Immature natural killer cell (primary cell): ENCODE data around the gene PLK1. TPM values are rescaled to one million over a fixed set of nuclear protein-coding genes. Genes with fewer than 3 reads are reported as not detected.

ENCODE experiments used
- DNase-seq, 3 donors: peaks; one replicate each; pipeline ENCODE4 v3.0.0; 2022; ENCODE audit warnings: mixed read lengths in 1 of 3
- H3K27ac Mint-ChIP-seq, 6 donors: one replicate each; pipeline ENCODE4 v1.8.0; 2020; ENCODE audit warnings: mixed read lengths in 6 of 6, mild to moderate bottlenecking in 5 of 6, inconsistent platforms in 4 of 6, moderate library complexity in 3 of 6
- H3K27me3 Mint-ChIP-seq, 3 donors: one replicate each; pipeline ENCODE4 v1.8.0; 2020 to 2021; ENCODE audit warnings: low read depth in 3 of 3, mild to moderate bottlenecking in 3 of 3, mixed read lengths in 3 of 3, moderate library complexity in 3 of 3, inconsistent platforms in 1 of 3
- H3K36me3 Mint-ChIP-seq, 3 donors: one replicate each; pipeline ENCODE4 v1.8.0; 2020; ENCODE audit warnings: mixed read lengths in 3 of 3, inconsistent platforms in 2 of 3, mild to moderate bottlenecking in 2 of 3
- H3K4me1 Mint-ChIP-seq, 2 donors: one replicate each; pipeline ENCODE4 v1.8.0; 2020; ENCODE audit warnings: inconsistent platforms in 2 of 2, mild to moderate bottlenecking in 2 of 2, mixed read lengths in 2 of 2, moderate library complexity in 1 of 2
- H3K4me3 Mint-ChIP-seq, 5 donors: one replicate each; pipeline ENCODE4 v1.8.0; 2020; ENCODE audit warnings: mild to moderate bottlenecking in 5 of 5, mixed read lengths in 5 of 5, inconsistent platforms in 3 of 5, moderate library complexity in 3 of 5
- H3K9me3 Mint-ChIP-seq, 6 donors: one replicate each; pipeline ENCODE4 v1.8.0; 2020; ENCODE audit warnings: mild to moderate bottlenecking in 6 of 6, mixed read lengths in 6 of 6, inconsistent platforms in 4 of 6, moderate library complexity in 3 of 6
- polyA plus RNA-seq, 3 donors: library from polyadenylated mRNA; unstranded; fragments of 300-500 nt; fragmentation: Illumina TruSeq; gene quantifications; one replicate each; pipeline ENCODE4 v1.2.3, GENCODE V29; 2021

PLK1 gene
- polyA plus RNA-seq, 3 donors from 2014 or later = 0.57 to 1.2 TPM; not detected in 1

- Mint-ChIP-seq H3K27ac (no peak overlapping the region), H3K9me3 (no peaks in the 10 kb centered on the region), H3K4me3 (no peak overlapping the region), H3K36me3 (peaks cover 6 to 34% (median 11%) of the 10 kb centered on the region in 3 donors), H3K27me3 (no peaks in the 10 kb centered on the region), H3K4me1 (peaks cover 0 to under 1% of the 10 kb centered on the region in 2 donors)
- DNase-seq = no peak
Observed at GRCh38 chr16:23689442-23690187, 10.9 kb downstream of the PLK1 start.

GRCh38 chr16:23690771-23691482, 12.2 kb downstream of the PLK1 start:
- H3K27me3 Mint-ChIP-seq = no peaks in the 10 kb centered on the region
- no peak overlapping the region for H3K27ac Mint-ChIP-seq
- DNase-seq = no peak
- no peak overlapping the region for H3K4me3 Mint-ChIP-seq
- peaks cover 0 to 7% of the 10 kb centered on the region in 2 donors for H3K4me1 Mint-ChIP-seq
- H3K36me3 Mint-ChIP-seq = peaks cover 6 to 31% (median 11%) of the 10 kb centered on the region in 3 donors
- H3K9me3 Mint-ChIP-seq = no peaks in the 10 kb centered on the region

GRCh38 chr16:23691483-23692189, 12.9 kb downstream of the PLK1 start:
- no peaks in the 10 kb centered on the region for H3K9me3 Mint-ChIP-seq
- H3K27me3 Mint-ChIP-seq = no peaks in the 10 kb centered on the region
- no peak overlapping the region for H3K4me3 Mint-ChIP-seq
- peaks cover 5 to 27% (median 11%) of the 10 kb centered on the region in 3 donors for H3K36me3 Mint-ChIP-seq
- H3K4me1 Mint-ChIP-seq = peaks cover 0 to 7% of the 10 kb centered on the region in 2 donors
- no peak overlapping the region for H3K27ac Mint-ChIP-seq
- no peak for DNase-seq

- H3K4me3 Mint-ChIP-seq = no peak overlapping the region
- H3K27me3 Mint-ChIP-seq = no peaks in the 10 kb centered on the region
- no peaks in the 10 kb centered on the region for H3K9me3 Mint-ChIP-seq
Observed at GRCh38 chr16:23692190-23692837, 13.6 kb downstream of the PLK1 start.

GRCh38 chr16:23694265-23694643, 15.6 kb downstream of the PLK1 start:
- Mint-ChIP-seq H3K4me1 (peaks cover 11 to 18% of the 10 kb centered on the region in 2 donors), H3K27ac (no peak overlapping the region), H3K4me3 (peak overlapping the region in 2 of 5 donors; percentile 46), H3K27me3 (no peaks in the 10 kb centered on the region), H3K9me3 (no peaks in the 10 kb centered on the region), H3K36me3 (peaks cover under 1 to 5% (median 3%) of the 10 kb centered on the region in 3 donors)
- DNase-seq = no peak

More at GRCh38 chr16:23692190-23692837, 13.6 kb downstream of the PLK1 start:
- Mint-ChIP-seq H3K36me3 (peaks cover 3 to 21% (median 11%) of the 10 kb centered on the region in 3 donors), H3K27ac (no peak overlapping the region), H3K4me1 (peaks cover 0 to 7% of the 10 kb centered on the region in 2 donors)
- DNase-seq = no peak

- Mint-ChIP-seq H3K9me3 (no peaks in the 10 kb centered on the region), H3K4me3 (peak overlapping the region in 3 of 5 donors; percentile 30 to 46 (median 46)), H3K36me3 (peaks cover 0 to 1% (median 0%) of the 10 kb centered on the region in 3 donors), H3K27me3 (no peaks in the 10 kb centered on the region), H3K27ac (peak overlapping the region in 1 of 6 donors; percentile 22), H3K4me1 (peaks cover 16 to 21% of the 10 kb centered on the region in 2 donors)
- no peak for DNase-seq
Observed at GRCh38 chr16:23694644-23695373, 16.1 kb downstream of the PLK1 start.

GRCh38 chr16:23695756-23696155, 17.1 kb downstream of the PLK1 start:
- Mint-ChIP-seq H3K9me3 (no peaks in the 10 kb centered on the region), H3K27ac (no peak overlapping the region), H3K27me3 (no peaks in the 10 kb centered on the region), H3K4me3 (no peak overlapping the region), H3K36me3 (no peaks in the 10 kb centered on the region), H3K4me1 (peaks cover 17 to 21% of the 10 kb centered on the region in 2 donors)
- DNase-seq = no peak

GRCh38 chr16:23699100-23699499, 20.4 kb downstream of the PLK1 start:
- H3K36me3 Mint-ChIP-seq = peaks cover 0 to 8% (median 6%) of the 10 kb centered on the region in 3 donors
- peak overlapping the region; percentile 2 to 74 (median 48) for H3K4me3 Mint-ChIP-seq
- peaks cover 0 to 6% (median 0%) of the 10 kb centered on the region in 6 donors for H3K9me3 Mint-ChIP-seq
- H3K27me3 Mint-ChIP-seq = peaks cover 0 to 2% (median 0%) of the 10 kb centered on the region in 3 donors
- H3K27ac Mint-ChIP-seq = peak overlapping the region in 5 of 6 donors; percentile 28 to 81 (median 69)
- H3K4me1 Mint-ChIP-seq = peaks cover 17 to 21% of the 10 kb centered on the region in 2 donors
- DNase-seq = peak in 2 of 3 donors; percentile 7 to 15

- peaks cover 15 to 17% of the 10 kb centered on the region in 2 donors for H3K4me1 Mint-ChIP-seq
- H3K4me3 Mint-ChIP-seq = no peak overlapping the region
- peaks cover 0 to 6% (median 0%) of the 10 kb centered on the region in 6 donors for H3K9me3 Mint-ChIP-seq
- no peak overlapping the region for H3K27ac Mint-ChIP-seq
- peaks cover 0 to 2% (median 2%) of the 10 kb centered on the region in 3 donors for H3K27me3 Mint-ChIP-seq
- H3K36me3 Mint-ChIP-seq = peaks cover 0 to 8% (median 6%) of the 10 kb centered on the region in 3 donors
- no peak for DNase-seq
Observed at GRCh38 chr16:23700093-23700492, 21.4 kb downstream of the PLK1 start.

- DNase-seq = no peak
- Mint-ChIP-seq H3K9me3 (peaks cover 0 to 6% (median 0%) of the 10 kb centered on the region in 6 donors), H3K36me3 (peaks cover 0 to 8% (median 6%) of the 10 kb centered on the region in 3 donors), H3K27ac (no peak overlapping the region), H3K4me1 (peaks cover 14 to 17% of the 10 kb centered on the region in 2 donors), H3K27me3 (peaks cover 0 to 6% (median 2%) of the 10 kb centered on the region in 3 donors), H3K4me3 (no peak overlapping the region)
Observed at GRCh38 chr16:23700509-23700908, 21.8 kb downstream of the PLK1 start.

- peaks cover 14 to 17% of the 10 kb centered on the region in 2 donors for H3K4me1 Mint-ChIP-seq
- no peak for DNase-seq
- H3K27ac Mint-ChIP-seq = no peak overlapping the region
- peaks cover 1 to 9% (median 3%) of the 10 kb centered on the region in 3 donors for H3K27me3 Mint-ChIP-seq
- H3K4me3 Mint-ChIP-seq = no peak overlapping the region
- H3K36me3 Mint-ChIP-seq = peaks cover 0 to 8% (median 6%) of the 10 kb centered on the region in 3 donors
- peaks cover 0 to 6% (median 0%) of the 10 kb centered on the region in 6 donors for H3K9me3 Mint-ChIP-seq
Observed at GRCh38 chr16:23701045-23701444, 22.4 kb downstream of the PLK1 start.

GRCh38 chr16:23702951-23703350, 24.3 kb downstream of the PLK1 start:
- Mint-ChIP-seq H3K4me1 (peaks cover 14 to 17% of the 10 kb centered on the region in 2 donors), H3K4me3 (no peak overlapping the region), H3K36me3 (peaks cover 0 to 8% (median 6%) of the 10 kb centered on the region in 3 donors)

More at GRCh38 chr16:23702951-23703350, 24.3 kb downstream of the PLK1 start:
- DNase-seq = no peak
- H3K27me3 Mint-ChIP-seq = peaks cover 6 to 15% (median 6%) of the 10 kb centered on the region in 3 donors
- H3K27ac Mint-ChIP-seq = no peak overlapping the region
- H3K9me3 Mint-ChIP-seq = peaks cover 0 to 6% (median 0%) of the 10 kb centered on the region in 6 donors
